H1 (cell line): ENCODE measurements around the gene SERGEF. TPM values are rescaled to one million over a fixed set of nuclear protein-coding genes. Genes with fewer than 3 reads are reported as not detected.

ENCODE experiments used
- CTCF ChIA-PET: fragments of 300-600 bp; sonication (Branson Sonifier 250); formaldehyde crosslinking; loops from one replicate; lab custom pipeline; 2021; ENCODE audit not compliant: partially characterized antibody; lab: Charles Lee
- POLR2A ChIA-PET: fragments of 300-600 bp; sonication (Branson Sonifier 250); formaldehyde crosslinking; loops from one replicate; lab custom pipeline; 2021; ENCODE audit warnings: inconsistent platforms; ENCODE audit not compliant: partially characterized antibody; lab: Charles Lee
- DNase-seq, 2 experiments: peaks; one replicate each; pipeline versions ENCODE4 v3.0.0 to v3.0.0-alpha.2; 2010 to 2022; ENCODE audit warnings: low spot score in 2 of 2, low read depth in 1 of 2, mixed read lengths in 1 of 2
- FAIRE-seq: peaks from 2 replicates; lab custom pipeline; 2011; peaks lifted over from hg19 to GRCh38; lab: Jason Lieb, UNC
- H2AFZ ChIP-seq: 2 replicates; pipeline ENCODE4 v1.8.1; 2012; ENCODE audit warnings: low read length, inconsistent platforms
- H2AK5ac ChIP-seq: 2 replicates; pipeline ENCODE4 v1.6.1; 2013; ENCODE audit warnings: low read depth, low read length
- H2BK120ac ChIP-seq: replicated peaks from 2 replicates; pipeline ENCODE3; 2013; ENCODE audit warnings: low read depth, low read length, inconsistent platforms
- H2BK12ac ChIP-seq: 2 replicates; pipeline ENCODE4 v1.6.1; 2013; ENCODE audit warnings: low read depth, low read length
- H2BK15ac ChIP-seq: 2 replicates; pipeline ENCODE4 v1.6.1; 2013; ENCODE audit warnings: low read length
- H2BK20ac ChIP-seq: 2 replicates; pipeline ENCODE4 v1.6.1; 2013; ENCODE audit warnings: low read length
- H2BK5ac ChIP-seq: 2 replicates; pipeline ENCODE4 v1.6.1; 2013; ENCODE audit warnings: low read depth, low read length
- H3K14ac ChIP-seq: 2 replicates; pipeline ENCODE4 v1.6.1; 2013; ENCODE audit warnings: inconsistent platforms; ENCODE audit not compliant: insufficient read length
- H3K18ac ChIP-seq: 2 replicates; pipeline ENCODE4 v1.6.1; 2013; ENCODE audit warnings: low read length; ENCODE audit errors: extremely low read depth
- H3K23ac ChIP-seq: 2 replicates; pipeline ENCODE4 v1.6.1; 2013; ENCODE audit warnings: inconsistent platforms; ENCODE audit not compliant: insufficient read length
- H3K23me2 ChIP-seq: 2 replicates; pipeline ENCODE4 v1.6.1; 2013; ENCODE audit warnings: low read depth, low read length
- H3K27ac ChIP-seq: 2 replicates; pipeline ENCODE4 v1.6.1; 2011; ENCODE audit warnings: low read depth, low read length, inconsistent platforms
- H3K27me3 ChIP-seq, 4 experiments: replicated peaks in 1 of 4; 1 replicate in 1 of 4; 2 replicates in 3 of 4; pipeline versions ENCODE4 v1.6.1 to v1.8.1; 2011 to 2013; ENCODE audit warnings: low read length in 3 of 4, mild to moderate bottlenecking in 3 of 4, inconsistent platforms in 2 of 4, mixed read lengths in 2 of 4, moderate library complexity in 1 of 4; ENCODE audit not compliant: control insufficient read depth in 3 of 4, insufficient read depth in 3 of 4; ENCODE audit errors: extremely low read depth in 1 of 4
- H3K36me3 ChIP-seq, 4 experiments: 2 replicates each; pipeline versions ENCODE4 v1.6.1 to v1.8.1; 2011 to 2013; ENCODE audit warnings: mild to moderate bottlenecking in 4 of 4, low read length in 3 of 4, moderate library complexity in 2 of 4, control low read depth in 1 of 4, inconsistent platforms in 1 of 4; ENCODE audit not compliant: insufficient read depth in 4 of 4, control insufficient read depth in 2 of 4
- H3K4ac ChIP-seq: replicated peaks from 2 replicates; pipeline ENCODE3; 2013; ENCODE audit warnings: low read length, low read depth, mixed read lengths, inconsistent platforms; ENCODE audit not compliant: insufficient read length
- H3K4me1 ChIP-seq, 4 experiments: replicated peaks in 1 of 4; 1 replicate in 1 of 4; 2 replicates in 3 of 4; pipeline versions ENCODE4 v1.6.1 to v1.8.1; 2011 to 2013; ENCODE audit warnings: low read length in 3 of 4, inconsistent platforms in 2 of 4, mixed read lengths in 1 of 4; ENCODE audit not compliant: insufficient read depth in 4 of 4, control insufficient read depth in 3 of 4
- H3K4me2 ChIP-seq, 2 experiments: 2 replicates each; pipeline versions ENCODE4 v1.6.1 to v1.8.1; 2011 to 2013; ENCODE audit warnings: low read depth in 2 of 2, low read length in 2 of 2, control low read depth in 1 of 2, inconsistent platforms in 1 of 2, mild to moderate bottlenecking in 1 of 2; ENCODE audit not compliant: insufficient read depth in 1 of 2
- H3K4me3 ChIP-seq, 4 experiments: fragments of 200-600, 300-600 bp in 1 of 4; sonication (generic), shearing (Covaris generic), sonication (Bioruptor Twin) in 1 of 4; 2 replicates each; pipeline versions ENCODE4 v1.5.1 to v1.8.1; 2011 to 2016; ENCODE audit warnings: low read length in 4 of 4, low read depth in 3 of 4, control low read depth in 2 of 4, inconsistent platforms in 2 of 4, mild to moderate bottlenecking in 2 of 4, mixed read lengths in 1 of 4, moderate library complexity in 1 of 4; ENCODE audit not compliant: insufficient read depth in 2 of 4; ENCODE audit errors: extremely low read depth in 1 of 4
- H3K56ac ChIP-seq: replicated peaks from 2 replicates; pipeline ENCODE3; 2013; ENCODE audit warnings: low read depth, mild to moderate bottlenecking, mixed read lengths, low read length, inconsistent platforms; ENCODE audit not compliant: insufficient read length
- H3K79me1 ChIP-seq: 2 replicates; pipeline ENCODE4 v1.6.1; 2013; ENCODE audit warnings: low read depth, low read length, control low read depth
- H3K79me2 ChIP-seq, 2 experiments: 2 replicates each; pipeline versions ENCODE4 v1.6.1 to v1.8.1; 2012 to 2013; ENCODE audit warnings: low read length in 2 of 2, mild to moderate bottlenecking in 2 of 2, inconsistent platforms in 1 of 2; ENCODE audit not compliant: insufficient read depth in 2 of 2, control insufficient read depth in 1 of 2
- H3K9ac ChIP-seq, 4 experiments: replicated peaks in 1 of 4; 1 replicate in 1 of 4; 2 replicates in 3 of 4; pipeline versions ENCODE4 v1.6.1 to v1.8.1; 2011 to 2013; ENCODE audit warnings: low read depth in 3 of 4, low read length in 3 of 4, control low read depth in 2 of 4, mild to moderate bottlenecking in 2 of 4, moderate library complexity in 2 of 4, inconsistent platforms in 1 of 4; ENCODE audit errors: extremely low read depth in 1 of 4
- H3K9me3 ChIP-seq, 2 experiments: 2 replicates each; pipeline versions ENCODE4 v1.6.1 to v1.8.1; 2012 to 2013; ENCODE audit warnings: mild to moderate bottlenecking in 2 of 2, moderate library complexity in 2 of 2, control low read depth in 1 of 2, inconsistent platforms in 1 of 2, low read depth in 1 of 2, low read length in 1 of 2, mixed read lengths in 1 of 2; ENCODE audit not compliant: insufficient read depth in 2 of 2
- H4K20me1 ChIP-seq, 2 experiments: replicated peaks in 1 of 2; 2 replicates each; pipeline versions ENCODE3 to v1.8.1; 2011 to 2013; ENCODE audit warnings: inconsistent platforms in 2 of 2, low read length in 2 of 2, mild to moderate bottlenecking in 1 of 2; ENCODE audit not compliant: insufficient read depth in 2 of 2, control insufficient read depth in 1 of 2
- H4K5ac ChIP-seq: 2 replicates; pipeline ENCODE4 v1.6.1; 2013; ENCODE audit warnings: low read length, low read depth, mixed read lengths, inconsistent platforms; ENCODE audit not compliant: insufficient read length
- H4K8ac ChIP-seq: 2 replicates; pipeline ENCODE4 v1.8.0; 2013; ENCODE audit warnings: mild to moderate bottlenecking, moderate library complexity, low read length, inconsistent platforms; ENCODE audit not compliant: insufficient read depth; ENCODE audit errors: extremely low read depth
- H4K91ac ChIP-seq: replicated peaks from 2 replicates; pipeline ENCODE3; 2013; ENCODE audit warnings: low read length, mixed read lengths, inconsistent platforms; ENCODE audit not compliant: insufficient read length
- BCL11A ChIP-seq, 2 experiments: IDR thresholded peaks; one replicate each; pipeline ENCODE4 v1.6.1; 2011; ENCODE audit warnings: low read depth in 2 of 2, low read length in 2 of 2, mild to moderate bottlenecking in 2 of 2
- CREB1 ChIP-seq: IDR thresholded peaks from 2 replicates; pipeline ENCODE4 v1.6.1; 2012; ENCODE audit warnings: inconsistent platforms
- E2F6 ChIP-seq: IDR thresholded peaks from 2 replicates; pipeline ENCODE4 v1.6.1; 2012; ENCODE audit warnings: inconsistent platforms
- POU5F1 ChIP-seq: IDR thresholded peaks from 2 replicates; pipeline ENCODE4 v1.6.1; 2011; ENCODE audit warnings: low read depth, mild to moderate bottlenecking, low read length, moderate library complexity
- RBBP5 ChIP-seq: IDR thresholded peaks from 2 replicates; pipeline ENCODE4 v1.7.1; 2012; ENCODE audit warnings: low read depth, mild to moderate bottlenecking, inconsistent platforms, low read length, moderate library complexity, borderline replicate concordance
- SIN3A ChIP-seq, 2 experiments: IDR thresholded peaks in 1 of 2; conservative IDR thresholded peaks in 1 of 2; 2 replicates each; pipeline ENCODE4 v1.6.1; 2011 to 2012; ENCODE audit warnings: low read length in 2 of 2, improper control_type of control experiment in 1 of 2, low read depth in 1 of 2, mild to moderate bottlenecking in 1 of 2
- SIX5 ChIP-seq: IDR thresholded peaks from 2 replicates; pipeline ENCODE4 v1.6.1; 2011; ENCODE audit warnings: mild to moderate bottlenecking, low read depth, low read length
- WGBS, 2 experiments: shearing (Covaris generic) in 1 of 2; methylation state at CpG; one replicate each; pipeline versions ENCODE4 v1.1.6 to v1.1.7; 2013 to 2015; ENCODE audit warnings: low lambda C conversion rate in 2 of 2, mixed read lengths in 2 of 2, inconsistent platforms in 1 of 2, low coverage in 1 of 2, missing lambda C conversion rate in 1 of 2; ENCODE audit not compliant: insufficient replicate concordance in 2 of 2, insufficient coverage in 1 of 2, insufficient read length in 1 of 2; ENCODE audit errors: extremely low coverage in 1 of 2, missing lambda C conversion rate in 1 of 2; 5-methylcytosine and 5-hydroxymethylcytosine counted together
- polyA plus RNA-seq, 7 experiments: library from polyadenylated mRNA; depleted of rRNA in 3 of 7; stranded (reverse) in 5 of 7; unstranded in 2 of 7; fragments of >200 nt in 5 of 7; fragments of 200-250 nt in 2 of 7; gene quantifications; 1 replicate in 5 of 7; 2 replicates in 1 of 7; 4 replicates in 1 of 7; pipeline versions ENCODE4 v1.2.1 to v1.2.3, GENCODE V29; 2011 to 2013; ENCODE audit warnings: missing spikeins in 2 of 7, mixed read lengths in 2 of 7
- total RNA-seq: library from RNA; stranded (reverse); fragmentation: NEBNext Ultra II Directional; extraction: Animal tissue kit (Norgen Biotek cat#: 25700); gene quantifications from 2 replicates; pipeline ENCODE4 v1.2.1, GENCODE V29; 2021

SERGEF gene
- total and polyA plus RNA-seq, 2 of the 8 experiments (the other 6 are each of a cell fraction or from before 2014, with no cell fraction given) = 16.6 to 28.8 TPM

DNA sequence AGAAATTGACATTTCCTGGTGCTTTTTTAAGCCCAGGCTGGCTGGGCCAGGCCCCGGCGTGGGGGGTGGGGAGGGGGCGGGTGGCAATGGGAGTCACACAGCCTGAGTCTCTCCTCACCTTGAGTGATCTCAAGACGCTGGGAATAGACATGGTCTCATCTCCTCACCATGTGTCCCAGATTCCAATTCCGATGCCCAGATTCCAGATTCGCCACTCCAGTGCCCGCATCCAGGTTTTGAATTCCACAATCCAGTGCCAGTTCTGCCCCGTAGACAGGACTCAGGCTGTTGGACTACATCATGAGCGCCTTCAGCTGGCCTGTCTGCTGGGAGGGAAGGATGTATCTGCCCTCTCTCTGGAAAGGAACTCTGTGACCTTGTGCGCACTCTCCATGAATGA is 259.2 kb downstream of the SERGEF start:
- no peak overlapping the region for H2BK5ac ChIP-seq
- H3K23me2 ChIP-seq = no peaks in the 10 kb centered on the region
- DNase-seq = no peak
- no peak overlapping the region for H2BK20ac ChIP-seq
- H3K79me1 ChIP-seq = no peaks in the 10 kb centered on the region
- no peak overlapping the region for H3K56ac ChIP-seq
- H2BK15ac ChIP-seq = no peak overlapping the region
- no peak overlapping the region for H3K4me3 ChIP-seq
- no peak overlapping the region for H3K4me2 ChIP-seq
- H3K9ac ChIP-seq = no peak overlapping the region
- POLR2A ChIA-PET = no interaction called here
- H3K14ac ChIP-seq = no peak overlapping the region
- no peak overlapping the region; the same call in 1 of the 2 replicates for H4K8ac ChIP-seq
- no peak overlapping the region for H3K23ac ChIP-seq
- no peak overlapping the region for H2BK12ac ChIP-seq
- H3K4ac ChIP-seq = no peak overlapping the region
- TF ChIP-seq SIN3A (conservative IDR thresholded peaks at IDR 0.05 in 1 of 2, IDR thresholded peaks at IDR 0.05 in 1 of 2; ENCODE audit: low read depth in 1 of 2, low read length in 2 of 2) (no peak), SIX5 (no peak), POU5F1 (no peak), CREB1 (no peak), E2F6 (no peak), RBBP5 (no peak), BCL11A (IDR thresholded peaks at IDR 0.05; ENCODE audit: low read depth in 2 of 2, low read length in 2 of 2) (no peak)
- TF ChIP-seq, all 59 proteins: peak for 0
- Histone ChIP-seq H2BK120ac (no peak overlapping the region), H3K36me3 (no peaks in the 10 kb centered on the region), H3K27ac (no peak overlapping the region), H4K20me1 (no peaks in the 10 kb centered on the region), H3K9me3 (no peaks in the 10 kb centered on the region), H2AK5ac (no peak overlapping the region), H2AFZ (no peak overlapping the region), H3K27me3 (no peaks in the 10 kb centered on the region), H3K4me1 (no peaks in the 10 kb centered on the region), H4K5ac (no peak overlapping the region), H3K79me2 (no peaks in the 10 kb centered on the region), H4K91ac (no peak overlapping the region), H3K18ac (no peak overlapping the region)
- WGBS, 2 experiments = 96% methylated on average over 10 of the region's 10 CpGs; no CpG with 5 or more reads in 1 of the 2 experiments
- FAIRE-seq = no peak
- CTCF ChIA-PET = interaction anchor here (1.1 to 3.3 kb wide), 3 partner anchors 22 to 226 kb away, joined by 3 to 23 read pairs (median 14); no protein-coding TSS in a partner anchor
